Esophagus squamous epithelium (tissue), 5 donors: ENCODE results near the gene SIRPG. TPM values are rescaled to one million over a fixed set of nuclear protein-coding genes. Genes with fewer than 3 reads are reported as not detected.
"Not testable (repeated sequence)": the region's sequence is repeated elsewhere in the genome, so short reads cannot be mapped to it uniquely, and the experiment has no call there.

ENCODE experiments used
- DNase-seq: peaks from one replicate; lab custom pipeline; 2025; lab: John Stamatoyannopoulos, UW
- H3K27ac ChIP-seq, 4 donors: fragments of 200-600 bp; sonication (generic); one replicate each; pipeline ENCODE4 v1.5.1; 2016 to 2019; ENCODE audit warnings: mild to moderate bottlenecking in 1 of 4
- H3K27me3 ChIP-seq, 4 donors: fragments of 200-600 bp; sonication (generic); 1 replicate in 3 of 4; 2 replicates in 1 of 4; pipeline versions ENCODE4 v1.5.1 to v1.6.0; 2017 to 2021; ENCODE audit warnings: antibody characterized with exemption in 1 of 4
- H3K36me3 ChIP-seq, 3 donors: fragments of 200-600 bp; sonication (generic); one replicate each; pipeline ENCODE4 v1.5.1; 2016 to 2019
- H3K4me1 ChIP-seq, 3 donors: fragments of 200-600 bp; sonication (generic); one replicate each; pipeline ENCODE4 v1.5.1; 2017 to 2019
- H3K4me3 ChIP-seq, 4 donors: fragments of 200-600 bp; sonication (generic); 1 replicate in 3 of 4; 2 replicates in 1 of 4; pipeline ENCODE4 v1.5.1; 2016 to 2019; ENCODE audit warnings: mild to moderate bottlenecking in 2 of 4, moderate library complexity in 1 of 4
- H3K9me3 ChIP-seq, 3 donors: fragments of 200-600 bp; sonication (generic); one replicate each; pipeline ENCODE4 v1.5.1; 2016 to 2019
- POLR2A ChIP-seq, 4 donors: fragments of 450-650 bp; IDR thresholded peaks; one replicate each; pipeline ENCODE4 v1.6.1; 2017; ENCODE audit warnings: antibody characterized with exemption in 4 of 4, mild to moderate bottlenecking in 4 of 4, moderate library complexity in 3 of 4
- WGBS, 2 donors: methylation state at CpG; one replicate each; pipeline ENCODE4 v1.1.5; 2018; 5-methylcytosine and 5-hydroxymethylcytosine counted together
- intact Hi-C: fragments of 100-400 bp; cut with DNase I; formaldehyde crosslinking; loops from one replicate; pipeline ENCODE4 v1.15.0; 2022
- total RNA-seq, 4 donors: library from RNA; depleted of rRNA; stranded (reverse); fragments of >200 nt; gene quantifications; one replicate each; pipeline ENCODE4 v1.1.0, GENCODE V29; 2016
- TF ChIP-seq, protein P1 (sequence below), 6 experiments: fragments of 450-650 bp in 4 of 6; fragments of 200-600 bp in 2 of 6; sonication (generic) in 2 of 6; IDR thresholded peaks; one replicate each; pipeline ENCODE4 v1.5.1; 2016 to 2019; ENCODE audit warnings: antibody characterized with exemption in 6 of 6, mild to moderate bottlenecking in 4 of 6, moderate library complexity in 4 of 6
- donor health status: DM: yes; HTN: yes; CAD: no.

Gene SIRPG
- total RNA-seq, 4 donors from 2014 or later = 1.1 to 1.7 (median 1.5) TPM; not detected in 1

GRCh38 chr20:1646975-1647431 lies 10.6 kb downstream of the SIRPG start:
- no peak for DNase-seq
- Histone ChIP-seq H3K36me3 (no peaks in the 10 kb centered on the region), H3K27me3 (peaks cover 0 to 6% (median 0%) of the 10 kb centered on the region in 4 donors), H3K4me3 (no peak overlapping the region), H3K27ac (no peak overlapping the region), H3K4me1 (no peaks in the 10 kb centered on the region), H3K9me3 (no peaks in the 10 kb centered on the region)
- 76 to 92% methylated on average over 2 to 3 of the region's 3 CpGs for WGBS, 2 donors
- TF ChIP-seq, protein P1, sequence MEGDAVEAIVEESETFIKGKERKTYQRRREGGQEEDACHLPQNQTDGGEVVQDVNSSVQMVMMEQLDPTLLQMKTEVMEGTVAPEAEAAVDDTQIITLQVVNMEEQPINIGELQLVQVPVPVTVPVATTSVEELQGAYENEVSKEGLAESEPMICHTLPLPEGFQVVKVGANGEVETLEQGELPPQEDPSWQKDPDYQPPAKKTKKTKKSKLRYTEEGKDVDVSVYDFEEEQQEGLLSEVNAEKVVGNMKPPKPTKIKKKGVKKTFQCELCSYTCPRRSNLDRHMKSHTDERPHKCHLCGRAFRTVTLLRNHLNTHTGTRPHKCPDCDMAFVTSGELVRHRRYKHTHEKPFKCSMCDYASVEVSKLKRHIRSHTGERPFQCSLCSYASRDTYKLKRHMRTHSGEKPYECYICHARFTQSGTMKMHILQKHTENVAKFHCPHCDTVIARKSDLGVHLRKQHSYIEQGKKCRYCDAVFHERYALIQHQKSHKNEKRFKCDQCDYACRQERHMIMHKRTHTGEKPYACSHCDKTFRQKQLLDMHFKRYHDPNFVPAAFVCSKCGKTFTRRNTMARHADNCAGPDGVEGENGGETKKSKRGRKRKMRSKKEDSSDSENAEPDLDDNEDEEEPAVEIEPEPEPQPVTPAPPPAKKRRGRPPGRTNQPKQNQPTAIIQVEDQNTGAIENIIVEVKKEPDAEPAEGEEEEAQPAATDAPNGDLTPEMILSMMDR (IDR thresholded peaks at IDR 0.05) = no peak
- no peak for TF ChIP-seq POLR2A (IDR thresholded peaks at IDR 0.05)
- intact Hi-C loops = no loop called here

- 85 to 87% methylated on average over 4 to 5 of the region's 8 CpGs for WGBS, 2 donors
- H3K27ac ChIP-seq = no peak overlapping the region
- intact Hi-C loops = no loop called here
- no peak overlapping the region for H3K4me3 ChIP-seq
- peaks cover 0 to 5% (median 0%) of the 10 kb centered on the region in 3 donors for H3K9me3 ChIP-seq
- no peak for DNase-seq
- H3K27me3 ChIP-seq = peaks cover 0 to 6% (median 0%) of the 10 kb centered on the region in 4 donors
- no peaks in the 10 kb centered on the region for H3K36me3 ChIP-seq
- TF ChIP-seq, protein P1 (IDR thresholded peaks at IDR 0.05) = no peak
- no peak for TF ChIP-seq POLR2A (IDR thresholded peaks at IDR 0.05)
- H3K4me1 ChIP-seq = no peaks in the 10 kb centered on the region
These were observed 13.2 kb downstream of the SIRPG start for GRCh38 chr20:1644101-1644962.

DNA sequence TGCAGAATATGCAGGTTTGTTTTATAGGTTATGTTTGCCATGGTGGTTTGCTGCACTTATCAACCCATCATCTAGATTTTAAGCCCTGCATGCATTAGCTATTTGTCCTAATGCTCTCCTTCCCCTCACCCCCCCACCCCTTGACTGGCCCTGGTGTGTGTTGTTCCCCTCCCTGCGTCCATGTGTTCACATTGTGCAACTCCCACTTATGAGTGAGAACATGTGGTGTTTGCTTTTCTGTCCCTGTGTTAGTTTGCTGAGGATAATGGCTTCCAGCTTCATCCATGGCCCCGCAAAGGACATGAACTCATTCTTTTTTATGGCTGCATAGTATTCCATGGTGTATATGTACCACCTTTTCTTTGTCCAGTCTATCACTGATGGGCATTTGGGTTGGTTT lies 18.9 kb downstream of the SIRPG start:
- H3K4me3 ChIP-seq, H3K9me3 ChIP-seq, intact Hi-C loops, H3K4me1 ChIP-seq, H3K27ac ChIP-seq, H3K36me3 ChIP-seq, H3K27me3 ChIP-seq, DNase-seq: not testable (repeated sequence)
- 81 to 93% methylated on average over 2 of the region's 2 CpGs for WGBS, 2 donors

DNA sequence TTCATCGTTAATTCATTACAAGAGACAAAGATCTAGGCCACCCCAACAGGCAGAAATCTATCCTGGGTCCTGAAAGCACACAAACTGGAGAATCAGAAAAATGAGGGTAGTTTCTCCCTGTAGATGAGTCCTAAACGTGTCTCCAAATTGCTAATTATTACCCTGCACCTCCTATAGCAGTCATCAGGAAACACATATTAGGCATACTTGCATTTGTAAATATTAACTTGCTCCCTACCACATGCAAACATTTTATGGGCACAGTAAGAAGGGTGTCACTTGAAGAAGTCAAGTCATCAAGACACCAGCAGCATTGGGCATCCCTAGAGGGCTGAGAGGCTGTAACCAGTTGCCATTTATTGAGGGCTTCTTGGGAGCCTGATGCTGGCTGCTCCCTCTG lies 19.8 kb downstream of the SIRPG start:
- TF ChIP-seq, protein P1 (IDR thresholded peaks at IDR 0.05) = no peak
- no peak for TF ChIP-seq POLR2A (IDR thresholded peaks at IDR 0.05)
- 82 to 85% methylated on average over 2 of the region's 2 CpGs for WGBS, 2 donors
- Histone ChIP-seq H3K4me1 (no peaks in the 10 kb centered on the region), H3K9me3 (peaks cover 0 to 5% (median 0%) of the 10 kb centered on the region in 3 donors), H3K4me3 (no peak overlapping the region), H3K27me3 (peaks cover 0 to 4% (median 0%) of the 10 kb centered on the region in 4 donors), H3K27ac (no peak overlapping the region), H3K36me3 (no peaks in the 10 kb centered on the region)
- intact Hi-C loops = no loop called here
- no peak for DNase-seq

DNA sequence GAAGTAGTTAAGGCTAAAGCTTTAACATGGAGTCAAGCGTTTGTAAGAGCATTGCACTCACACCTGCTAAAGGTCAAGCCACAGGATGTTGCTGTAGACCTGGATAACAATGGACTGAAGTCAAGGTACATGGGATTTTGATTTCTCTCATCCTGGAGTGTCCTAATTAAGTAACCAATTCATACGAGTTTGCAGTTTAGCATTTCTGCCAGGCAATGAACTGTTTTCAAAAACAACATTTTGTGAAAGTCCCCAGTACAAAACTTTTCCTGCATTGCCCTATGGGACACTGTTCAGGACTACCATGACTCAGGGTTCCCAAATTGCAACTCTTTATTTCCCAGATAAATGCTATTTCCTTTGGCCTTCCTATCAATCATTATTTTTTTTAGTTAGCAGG lies 20.4 kb downstream of the SIRPG start:
- TF ChIP-seq, protein P1 (IDR thresholded peaks at IDR 0.05) = no peak
- no peak for TF ChIP-seq POLR2A (IDR thresholded peaks at IDR 0.05)
- Histone ChIP-seq H3K4me3 (no peak overlapping the region), H3K27ac (no peak overlapping the region), H3K4me1 (no peaks in the 10 kb centered on the region), H3K9me3 (peaks cover 0 to 5% (median 0%) of the 10 kb centered on the region in 3 donors), H3K27me3 (peaks cover 0 to 4% (median 0%) of the 10 kb centered on the region in 4 donors), H3K36me3 (no peaks in the 10 kb centered on the region)
- intact Hi-C loops = no loop called here
- DNase-seq = no peak
- 42 to 43% methylated on average over 2 of the region's 2 CpGs for WGBS, 2 donors
